Measurements from ENCODE around the gene KEAP1. TPM values are rescaled to one million over a fixed set of nuclear protein-coding genes. Genes with fewer than 3 reads are reported as not detected.

Gene KEAP1
- total and polyA plus RNA-seq, 9 of the 15 experiments (the other 6 are each of a cell fraction or from before 2014, with no cell fraction given): 2.1 to 95.6 (median 64.3) TPM

- TF ChIP-seq, protein P1, sequence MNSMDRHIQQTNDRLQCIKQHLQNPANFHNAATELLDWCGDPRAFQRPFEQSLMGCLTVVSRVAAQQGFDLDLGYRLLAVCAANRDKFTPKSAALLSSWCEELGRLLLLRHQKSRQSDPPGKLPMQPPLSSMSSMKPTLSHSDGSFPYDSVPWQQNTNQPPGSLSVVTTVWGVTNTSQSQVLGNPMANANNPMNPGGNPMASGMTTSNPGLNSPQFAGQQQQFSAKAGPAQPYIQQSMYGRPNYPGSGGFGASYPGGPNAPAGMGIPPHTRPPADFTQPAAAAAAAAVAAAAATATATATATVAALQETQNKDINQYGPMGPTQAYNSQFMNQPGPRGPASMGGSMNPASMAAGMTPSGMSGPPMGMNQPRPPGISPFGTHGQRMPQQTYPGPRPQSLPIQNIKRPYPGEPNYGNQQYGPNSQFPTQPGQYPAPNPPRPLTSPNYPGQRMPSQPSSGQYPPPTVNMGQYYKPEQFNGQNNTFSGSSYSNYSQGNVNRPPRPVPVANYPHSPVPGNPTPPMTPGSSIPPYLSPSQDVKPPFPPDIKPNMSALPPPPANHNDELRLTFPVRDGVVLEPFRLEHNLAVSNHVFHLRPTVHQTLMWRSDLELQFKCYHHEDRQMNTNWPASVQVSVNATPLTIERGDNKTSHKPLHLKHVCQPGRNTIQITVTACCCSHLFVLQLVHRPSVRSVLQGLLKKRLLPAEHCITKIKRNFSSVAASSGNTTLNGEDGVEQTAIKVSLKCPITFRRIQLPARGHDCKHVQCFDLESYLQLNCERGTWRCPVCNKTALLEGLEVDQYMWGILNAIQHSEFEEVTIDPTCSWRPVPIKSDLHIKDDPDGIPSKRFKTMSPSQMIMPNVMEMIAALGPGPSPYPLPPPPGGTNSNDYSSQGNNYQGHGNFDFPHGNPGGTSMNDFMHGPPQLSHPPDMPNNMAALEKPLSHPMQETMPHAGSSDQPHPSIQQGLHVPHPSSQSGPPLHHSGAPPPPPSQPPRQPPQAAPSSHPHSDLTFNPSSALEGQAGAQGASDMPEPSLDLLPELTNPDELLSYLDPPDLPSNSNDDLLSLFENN (IDR thresholded peaks at IDR 0.05; ENCODE audit: low read depth in 2 of 2, low read length in 2 of 2): no peak
- TF ChIP-seq STAT6 (CRISPR knock-in tag; IDR thresholded peaks at IDR 0.05) (no peak), CHAMP1 (IDR thresholded peaks at IDR 0.05) (no peak), KAT8 (IDR thresholded peaks at IDR 0.05; ENCODE audit: low read depth) (no peak), HOXB6 (CRISPR knock-in tag; IDR thresholded peaks at IDR 0.05; ENCODE audit: borderline replicate concordance) (no peak), SIRT6 (IDR thresholded peaks at IDR 0.05; ENCODE audit: low read depth, low read length) (no peak), ZNF143 (CRISPR knock-in tag; IDR thresholded peaks at IDR 0.05) (no peak), ZFP1 (CRISPR knock-in tag; IDR thresholded peaks at IDR 0.05) (no peak), GTF2A2 (tag; IDR thresholded peaks at IDR 0.05) (peak; percentile 35; the same call in 1 of the 2 replicates), DMBX1 (CRISPR knock-in tag; IDR thresholded peaks at IDR 0.05; ENCODE audit: borderline replicate concordance) (no peak), SIN3B (IDR thresholded peaks at IDR 0.05; ENCODE audit: low read depth) (no peak; the same call in 1 of the 2 replicates), CEBPG (CRISPR knock-in tag; IDR thresholded peaks at IDR 0.05) (peak; percentile 82), CEBPG (tag; conservative IDR thresholded peaks at IDR 0.05 in 1 of 2, IDR thresholded peaks at IDR 0.05 in 1 of 2) (peak; percentile 74 to 90), ZNF584 (CRISPR knock-in tag; IDR thresholded peaks at IDR 0.05; ENCODE audit: low read depth) (0 out of 2 replicates have a peak, but pooled peaks have one; percentile 16)
- TF ChIP-seq, protein P2, sequence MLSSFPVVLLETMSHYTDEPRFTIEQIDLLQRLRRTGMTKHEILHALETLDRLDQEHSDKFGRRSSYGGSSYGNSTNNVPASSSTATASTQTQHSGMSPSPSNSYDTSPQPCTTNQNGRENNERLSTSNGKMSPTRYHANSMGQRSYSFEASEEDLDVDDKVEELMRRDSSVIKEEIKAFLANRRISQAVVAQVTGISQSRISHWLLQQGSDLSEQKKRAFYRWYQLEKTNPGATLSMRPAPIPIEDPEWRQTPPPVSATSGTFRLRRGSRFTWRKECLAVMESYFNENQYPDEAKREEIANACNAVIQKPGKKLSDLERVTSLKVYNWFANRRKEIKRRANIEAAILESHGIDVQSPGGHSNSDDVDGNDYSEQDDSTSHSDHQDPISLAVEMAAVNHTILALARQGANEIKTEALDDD (IDR thresholded peaks at IDR 0.05): no peak
- TF ChIP-seq, protein P3, sequence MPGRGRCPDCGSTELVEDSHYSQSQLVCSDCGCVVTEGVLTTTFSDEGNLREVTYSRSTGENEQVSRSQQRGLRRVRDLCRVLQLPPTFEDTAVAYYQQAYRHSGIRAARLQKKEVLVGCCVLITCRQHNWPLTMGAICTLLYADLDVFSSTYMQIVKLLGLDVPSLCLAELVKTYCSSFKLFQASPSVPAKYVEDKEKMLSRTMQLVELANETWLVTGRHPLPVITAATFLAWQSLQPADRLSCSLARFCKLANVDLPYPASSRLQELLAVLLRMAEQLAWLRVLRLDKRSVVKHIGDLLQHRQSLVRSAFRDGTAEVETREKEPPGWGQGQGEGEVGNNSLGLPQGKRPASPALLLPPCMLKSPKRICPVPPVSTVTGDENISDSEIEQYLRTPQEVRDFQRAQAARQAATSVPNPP (IDR thresholded peaks at IDR 0.05; ENCODE audit: borderline replicate concordance, insufficient read depth, insufficient read length): no peak
Measured at GRCh38 chr19:10503002-10503789, at the start of gene KEAP1 (continued).

Measured in K562 (cell line).